ENCODE data around the gene STUB1.
A peak's percentile ranks its signal among the peaks of the same experiment; 100 is the strongest.

Gene STUB1

DNA sequence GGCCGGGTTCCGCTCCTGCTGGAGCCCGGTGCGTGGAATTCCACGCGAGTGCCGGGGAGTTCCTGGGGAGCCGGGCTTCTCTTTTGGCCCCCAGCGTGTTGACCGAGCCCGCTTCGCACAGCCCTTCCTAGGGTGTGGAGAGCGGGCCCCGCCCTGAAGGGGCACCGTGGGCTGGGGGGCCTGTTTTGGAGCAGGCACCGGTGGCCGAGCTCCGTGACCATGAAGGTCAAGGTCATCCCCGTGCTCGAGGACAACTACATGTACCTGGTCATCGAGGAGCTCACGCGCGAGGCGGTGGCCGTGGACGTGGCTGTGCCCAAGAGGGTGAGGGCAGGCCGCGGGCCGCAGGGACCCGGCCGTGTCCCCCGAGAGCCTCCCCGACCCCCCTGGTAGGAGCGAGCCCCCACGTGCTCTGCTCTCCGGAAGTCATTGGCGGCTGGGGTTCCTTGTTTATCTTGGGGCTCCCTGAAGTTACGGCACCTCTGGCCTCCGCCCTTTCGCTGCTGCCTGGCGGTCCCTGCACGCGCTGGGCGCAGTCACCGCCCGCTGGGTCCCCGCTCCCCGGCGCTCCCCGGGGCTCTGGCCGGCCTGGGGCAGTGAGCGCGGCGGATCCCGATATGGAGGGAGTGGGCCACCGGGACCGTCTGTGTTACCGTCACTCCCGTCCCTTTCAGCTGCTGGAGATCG lies 47.2 kb downstream of the STUB1 start:
- Histone ChIP-seq H3K4me3 (ENCODE audit: low read depth in 1 of 2, low read length in 2 of 2) (peak overlapping the region; percentile 16 to 66), H3K4me1 (ENCODE audit: control insufficient read depth in 1 of 2, insufficient read depth in 2 of 2, low read length in 2 of 2) (peaks cover 0 to 21% of the 10 kb centered on the region in 2 donors), H3K9me3 (ENCODE audit: control insufficient read depth in 1 of 2, low read length in 2 of 2) (no peaks in the 10 kb centered on the region), H3K27me3 (ENCODE audit: low read depth, low read length) (peaks cover 8% of the 10 kb centered on the region), H3K27ac (ENCODE audit: low read length) (no peak overlapping the region), H3K36me3 (ENCODE audit: control insufficient read depth in 1 of 2, insufficient read depth in 2 of 2, low read length in 2 of 2) (peaks cover 0 to 20% of the 10 kb centered on the region in 2 donors)

- Histone ChIP-seq H3K4me1 (ENCODE audit: control insufficient read depth in 1 of 2, insufficient read depth in 2 of 2, low read length in 2 of 2) (peaks cover 0 to 21% of the 10 kb centered on the region in 2 donors), H3K4me3 (ENCODE audit: low read depth in 1 of 2, low read length in 2 of 2) (peak overlapping the region in 1 of 2 donors; percentile 38), H3K36me3 (ENCODE audit: control insufficient read depth in 1 of 2, insufficient read depth in 2 of 2, low read length in 2 of 2) (peaks cover 0 to 29% of the 10 kb centered on the region in 2 donors), H3K27ac (ENCODE audit: low read length) (no peak overlapping the region), H3K9me3 (ENCODE audit: control insufficient read depth in 1 of 2, low read length in 2 of 2) (no peaks in the 10 kb centered on the region), H3K27me3 (ENCODE audit: low read depth, low read length) (peaks cover 8% of the 10 kb centered on the region)
Measured at GRCh38 chr16:728131-728889, 48.1 kb downstream of the STUB1 start.

DNA sequence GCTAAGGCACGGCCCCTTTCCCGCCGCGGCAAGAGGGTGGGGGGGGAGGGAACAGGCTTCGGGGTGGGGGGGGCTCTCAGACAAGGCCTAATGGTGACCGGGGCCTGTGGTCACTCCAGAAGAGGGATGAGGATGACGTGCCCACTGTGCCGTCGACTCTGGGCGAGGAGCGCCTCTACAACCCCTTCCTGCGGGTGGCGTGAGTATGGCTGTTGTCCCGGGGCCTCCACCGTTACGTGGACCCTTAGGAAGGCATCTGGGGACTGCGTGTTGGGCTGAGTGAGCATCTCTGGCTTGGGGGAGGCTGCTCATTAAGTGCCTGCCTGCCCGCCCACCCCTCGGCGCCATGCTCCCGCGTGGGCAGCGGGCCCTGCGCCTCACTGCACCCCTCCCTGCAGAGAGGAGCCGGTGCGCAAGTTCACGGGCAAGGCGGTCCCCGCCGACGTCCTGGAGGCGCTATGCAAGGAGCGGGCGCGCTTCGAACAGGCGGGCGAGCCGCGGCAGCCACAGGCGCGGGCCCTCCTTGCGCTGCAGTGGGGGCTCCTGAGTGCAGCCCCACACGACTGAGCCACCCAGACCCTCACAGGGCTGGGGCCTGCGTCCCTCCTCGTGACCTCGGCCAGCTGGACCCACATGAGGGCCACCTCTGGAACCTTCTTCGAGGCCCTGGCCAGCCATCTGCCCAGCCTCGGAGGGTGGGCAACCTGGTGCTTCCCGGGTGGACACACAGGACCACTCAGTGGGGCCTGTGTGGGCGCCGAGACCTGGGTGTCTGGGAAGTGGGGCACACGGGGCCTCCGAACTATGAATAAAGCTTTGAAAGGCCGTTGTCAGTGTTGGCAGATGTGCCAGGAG lies 48.9 kb downstream of the STUB1 start:
- peaks cover 0 to 37% of the 10 kb centered on the region in 2 donors for H3K36me3 ChIP-seq (ENCODE audit: control insufficient read depth in 1 of 2, insufficient read depth in 2 of 2, low read length in 2 of 2)
- no peak overlapping the region for H3K4me3 ChIP-seq (ENCODE audit: low read depth in 1 of 2, low read length in 2 of 2)
- no peaks in the 10 kb centered on the region for H3K9me3 ChIP-seq (ENCODE audit: control insufficient read depth in 1 of 2, low read length in 2 of 2)
- no peak overlapping the region for H3K27ac ChIP-seq (ENCODE audit: low read length)
- peaks cover 8% of the 10 kb centered on the region for H3K27me3 ChIP-seq (ENCODE audit: low read depth, low read length)
- H3K4me1 ChIP-seq (ENCODE audit: control insufficient read depth in 1 of 2, insufficient read depth in 2 of 2, low read length in 2 of 2) = peaks cover 0 to 21% of the 10 kb centered on the region in 2 donors

GRCh38 chr16:729768-730665 lies 49.8 kb downstream of the STUB1 start:
- H3K27me3 ChIP-seq (ENCODE audit: low read depth, low read length) = peaks cover 8% of the 10 kb centered on the region
- H3K36me3 ChIP-seq (ENCODE audit: control insufficient read depth in 1 of 2, insufficient read depth in 2 of 2, low read length in 2 of 2) = peaks cover 0 to 46% of the 10 kb centered on the region in 2 donors
- H3K4me1 ChIP-seq (ENCODE audit: control insufficient read depth in 1 of 2, insufficient read depth in 2 of 2, low read length in 2 of 2) = peaks cover 0 to 21% of the 10 kb centered on the region in 2 donors
- no peak overlapping the region for H3K4me3 ChIP-seq (ENCODE audit: low read depth in 1 of 2, low read length in 2 of 2)
- no peak overlapping the region for H3K27ac ChIP-seq (ENCODE audit: low read length)
- H3K9me3 ChIP-seq (ENCODE audit: control insufficient read depth in 1 of 2, low read length in 2 of 2) = no peaks in the 10 kb centered on the region

- peaks cover 4 to 55% of the 10 kb centered on the region in 2 donors for H3K36me3 ChIP-seq (ENCODE audit: control insufficient read depth in 1 of 2, insufficient read depth in 2 of 2, low read length in 2 of 2)
- H3K9me3 ChIP-seq (ENCODE audit: control insufficient read depth in 1 of 2, low read length in 2 of 2) = no peaks in the 10 kb centered on the region
- H3K4me1 ChIP-seq (ENCODE audit: control insufficient read depth in 1 of 2, insufficient read depth in 2 of 2, low read length in 2 of 2) = peaks cover 0 to 21% of the 10 kb centered on the region in 2 donors
- H3K4me3 ChIP-seq (ENCODE audit: low read depth in 1 of 2, low read length in 2 of 2) = no peak overlapping the region
- H3K27ac ChIP-seq (ENCODE audit: low read length) = no peak overlapping the region
- H3K27me3 ChIP-seq (ENCODE audit: low read depth, low read length) = peaks cover 7% of the 10 kb centered on the region
Measured at GRCh38 chr16:730666-731509, 50.7 kb downstream of the STUB1 start.

DNA sequence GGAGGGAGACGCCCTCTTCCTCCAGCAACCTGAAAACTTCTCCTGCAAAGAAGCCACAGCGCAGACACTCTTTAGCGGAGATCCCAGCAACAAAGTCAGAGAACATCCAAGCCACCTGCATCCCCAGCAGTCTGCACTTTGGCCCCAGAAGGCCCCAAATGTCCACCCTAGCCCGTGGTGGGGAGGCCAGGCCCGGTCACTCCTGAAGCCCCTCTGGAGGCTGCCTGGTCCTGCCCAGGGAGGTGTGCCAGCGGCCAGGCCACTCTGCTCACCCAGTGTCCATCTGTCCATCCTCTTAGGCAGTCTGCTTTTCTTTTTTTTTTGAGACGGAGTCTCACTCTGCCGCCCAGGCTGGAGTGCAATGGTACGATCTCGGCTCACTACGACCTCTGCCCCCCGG lies 52.1 kb downstream of the STUB1 start:
- no peak overlapping the region for H3K27ac ChIP-seq (ENCODE audit: low read length)
- H3K27me3 ChIP-seq (ENCODE audit: low read depth, low read length) = no peaks in the 10 kb centered on the region
- H3K4me1 ChIP-seq (ENCODE audit: control insufficient read depth in 1 of 2, insufficient read depth in 2 of 2, low read length in 2 of 2) = peaks cover 0 to 11% of the 10 kb centered on the region in 2 donors
- no peak overlapping the region for H3K4me3 ChIP-seq (ENCODE audit: low read depth in 1 of 2, low read length in 2 of 2)
- no peaks in the 10 kb centered on the region for H3K9me3 ChIP-seq (ENCODE audit: control insufficient read depth in 1 of 2, low read length in 2 of 2)
- H3K36me3 ChIP-seq (ENCODE audit: control insufficient read depth in 1 of 2, insufficient read depth in 2 of 2, low read length in 2 of 2) = peaks cover 13 to 69% of the 10 kb centered on the region in 2 donors
